Measurements from ENCODE around the gene TUBA3E. TPM values are rescaled to one million over a fixed set of nuclear protein-coding genes. Genes with fewer than 3 reads are reported as not detected.
A peak's percentile ranks its signal among the peaks of the same experiment; 100 is the strongest.
"Not testable (repeated sequence)": the region's sequence is repeated elsewhere in the genome, so short reads cannot be mapped to it uniquely, and the experiment has no call there.

Gene TUBA3E
- total RNA-seq, 1 donor from 2014 or later = not detected

DNA sequence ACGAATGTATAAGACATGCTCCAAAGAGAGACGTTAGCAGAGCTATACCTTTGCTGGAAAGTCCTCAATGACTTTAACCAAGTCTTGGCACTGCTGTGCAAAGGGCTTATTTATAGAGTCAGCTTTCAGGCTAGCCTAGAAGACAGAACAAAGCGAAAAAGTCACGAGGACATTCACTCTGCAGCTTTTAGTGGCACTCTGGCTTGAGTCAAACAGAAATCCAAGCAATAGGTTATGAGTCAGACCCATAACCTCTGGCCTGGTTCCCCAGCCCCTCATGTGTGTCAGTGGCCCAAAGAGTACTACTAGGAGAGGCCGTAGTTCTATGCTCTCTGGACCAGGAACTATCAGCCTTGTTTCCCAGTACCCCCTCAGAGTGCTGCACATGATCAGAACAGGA, 23.4 kb downstream of the TUBA3E start:
- intact Hi-C loops (cut with micrococcal nuclease); H3K4me3 Mint-ChIP-seq; H3K9me3 Mint-ChIP-seq; H3K27me3 Mint-ChIP-seq (ENCODE audit: insufficient read depth); H3K4me1 Mint-ChIP-seq (ENCODE audit: low read depth); H3K27ac Mint-ChIP-seq; DNase-seq (ENCODE audit: low spot score): not testable (repeated sequence)
- H3K36me3 Mint-ChIP-seq (ENCODE audit: low read depth) = peaks cover 17% of the 10 kb centered on the region

DNA sequence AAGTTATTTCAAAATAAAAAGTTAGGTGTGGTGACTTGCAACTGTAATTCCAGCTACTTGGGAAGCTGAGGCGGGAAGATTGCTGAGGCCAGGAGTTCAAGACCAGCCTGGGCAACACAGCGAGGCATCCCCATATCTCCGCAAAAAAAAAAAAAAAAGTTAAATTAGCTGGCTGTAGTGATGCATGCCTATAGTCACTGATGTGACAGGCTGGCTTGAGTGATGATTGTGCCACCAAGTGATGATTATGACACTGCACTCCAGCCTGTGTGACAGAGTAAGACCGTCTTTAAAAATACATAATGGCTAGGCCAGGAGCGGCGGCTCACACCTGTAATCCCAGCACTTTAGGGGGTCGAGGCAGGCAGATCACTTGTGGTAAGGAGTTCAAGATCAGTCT, 28.3 kb downstream of the TUBA3E start:
- no peaks in the 10 kb centered on the region for H3K27me3 Mint-ChIP-seq (ENCODE audit: insufficient read depth)
- H3K4me3 Mint-ChIP-seq = no peak overlapping the region
- peaks cover 30% of the 10 kb centered on the region for H3K36me3 Mint-ChIP-seq (ENCODE audit: low read depth)
- intact Hi-C loops (cut with micrococcal nuclease) = no loop called here
- DNase-seq (ENCODE audit: low spot score) = no peak
- H3K9me3 Mint-ChIP-seq = no peaks in the 10 kb centered on the region
- peaks cover 15% of the 10 kb centered on the region for H3K4me1 Mint-ChIP-seq (ENCODE audit: low read depth)
- H3K27ac Mint-ChIP-seq = no peak overlapping the region

DNA sequence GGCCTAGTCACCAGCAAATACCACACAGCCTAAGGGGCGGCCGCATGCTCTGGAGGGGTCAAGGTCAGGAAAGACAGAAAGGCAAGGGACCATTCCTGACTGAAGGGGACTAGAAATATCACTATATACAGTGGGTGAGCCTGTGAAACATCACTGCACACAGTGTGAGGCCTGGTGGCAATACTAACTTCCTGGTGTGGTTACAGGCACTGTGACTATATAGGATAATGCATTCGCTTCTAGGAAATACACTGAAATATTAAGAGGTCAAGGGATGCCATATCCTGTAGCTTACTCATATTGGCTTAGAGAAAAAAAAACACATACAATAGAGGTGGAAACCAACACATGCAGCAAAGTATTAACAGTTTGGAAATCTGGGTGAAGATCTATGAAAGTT, 29.1 kb downstream of the TUBA3E start:
- Mint-ChIP-seq H3K4me1 (ENCODE audit: low read depth) (peaks cover 15% of the 10 kb centered on the region), H3K27ac (peak overlapping the region; percentile 77), H3K36me3 (ENCODE audit: low read depth) (peaks cover 34% of the 10 kb centered on the region)
- H3K9me3 Mint-ChIP-seq; DNase-seq (ENCODE audit: low spot score); intact Hi-C loops (cut with micrococcal nuclease); H3K4me3 Mint-ChIP-seq; H3K27me3 Mint-ChIP-seq (ENCODE audit: insufficient read depth): not testable (repeated sequence)

DNA sequence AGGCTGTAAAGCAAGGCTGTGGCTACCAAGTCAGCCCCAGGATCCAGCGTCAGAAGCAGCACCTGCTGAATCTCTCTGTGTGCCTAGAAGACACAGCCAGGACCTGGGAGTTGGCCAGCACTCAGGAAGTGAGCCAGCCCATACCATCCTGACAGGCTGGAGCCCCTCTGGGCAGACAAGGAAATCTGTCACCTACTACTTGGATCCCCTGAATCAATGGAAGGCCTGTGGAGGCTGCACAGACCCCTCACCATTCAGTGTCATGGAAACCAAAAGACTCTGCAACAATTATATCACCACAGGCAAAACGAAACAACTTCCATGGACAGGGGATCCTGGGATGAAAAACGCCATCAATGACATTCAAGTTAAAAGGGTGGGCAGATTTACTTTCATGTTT, 31.6 kb downstream of the TUBA3E start:
- peaks cover 15% of the 10 kb centered on the region for H3K4me1 Mint-ChIP-seq (ENCODE audit: low read depth)
- H3K4me3 Mint-ChIP-seq; H3K27ac Mint-ChIP-seq; H3K27me3 Mint-ChIP-seq (ENCODE audit: insufficient read depth); intact Hi-C loops (cut with micrococcal nuclease); H3K9me3 Mint-ChIP-seq; DNase-seq (ENCODE audit: low spot score): not testable (repeated sequence)
- peaks cover 36% of the 10 kb centered on the region for H3K36me3 Mint-ChIP-seq (ENCODE audit: low read depth)

DNA sequence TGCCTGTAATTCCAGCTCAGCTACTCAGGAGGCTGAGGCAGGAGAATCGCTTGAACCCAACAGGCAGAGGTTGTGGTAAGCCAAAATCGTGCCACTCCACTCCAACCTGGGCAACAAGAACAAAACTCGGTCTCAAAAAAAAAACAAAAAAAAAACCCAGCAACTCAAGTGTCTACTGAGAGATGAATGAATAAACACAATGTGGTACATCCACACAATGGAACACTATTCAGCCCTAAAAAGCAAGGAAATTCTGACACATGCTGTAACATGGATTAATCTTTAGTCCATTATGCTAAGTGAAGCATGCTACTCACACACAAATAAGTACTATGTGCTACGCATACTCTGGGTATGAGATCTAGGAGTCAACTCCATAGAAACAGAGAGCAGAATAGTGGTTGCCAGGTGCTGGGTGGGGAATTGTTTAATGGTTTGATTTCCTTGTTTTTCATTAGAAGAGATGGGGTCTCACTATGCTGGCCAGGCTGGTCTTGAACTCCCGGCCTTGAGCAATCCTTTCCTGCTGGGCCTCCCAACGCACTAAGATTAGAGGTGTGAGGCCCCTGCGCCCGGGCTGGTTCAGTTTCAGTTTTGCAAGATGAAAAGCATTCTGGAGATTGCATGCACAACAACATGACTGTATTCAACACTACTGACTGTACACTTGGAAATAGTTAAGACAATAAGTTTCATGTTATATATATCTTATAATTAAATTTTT, 32.8 kb downstream of the TUBA3E start:
- DNase-seq (ENCODE audit: low spot score) = no peak
- Mint-ChIP-seq H3K4me1 (ENCODE audit: low read depth) (peaks cover 15% of the 10 kb centered on the region), H3K4me3 (no peak overlapping the region), H3K36me3 (ENCODE audit: low read depth) (peaks cover 35% of the 10 kb centered on the region), H3K9me3 (no peaks in the 10 kb centered on the region), H3K27ac (no peak overlapping the region), H3K27me3 (ENCODE audit: insufficient read depth) (no peaks in the 10 kb centered on the region)
- intact Hi-C loops (cut with micrococcal nuclease) = no loop called here

DNA sequence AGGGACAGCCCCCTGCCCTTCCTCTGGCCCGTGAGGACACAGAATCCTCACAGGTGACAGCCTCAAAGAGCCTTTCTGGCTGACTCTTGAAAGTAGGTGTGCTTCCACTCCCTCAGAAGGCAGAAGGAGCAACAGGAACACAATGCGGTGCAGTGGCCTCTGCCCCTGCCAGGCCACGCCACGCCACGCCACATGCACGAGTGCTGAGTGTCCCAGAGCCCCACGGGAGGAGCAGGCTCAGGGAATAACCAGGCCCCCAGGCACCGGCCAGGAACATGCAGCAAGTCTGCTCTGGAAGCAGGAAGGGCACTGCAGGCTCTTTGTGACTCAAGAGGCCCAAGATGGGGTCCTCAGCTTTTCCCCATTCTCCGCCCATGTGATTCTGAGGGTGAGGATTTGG, 35.3 kb downstream of the TUBA3E start:
- H3K27me3 Mint-ChIP-seq (ENCODE audit: insufficient read depth) = no peaks in the 10 kb centered on the region
- no peak overlapping the region for H3K27ac Mint-ChIP-seq
- intact Hi-C loops (cut with micrococcal nuclease) = no loop called here
- no peaks in the 10 kb centered on the region for H3K9me3 Mint-ChIP-seq
- H3K36me3 Mint-ChIP-seq (ENCODE audit: low read depth) = peaks cover 28% of the 10 kb centered on the region
- DNase-seq (ENCODE audit: low spot score) = no peak
- peaks cover 7% of the 10 kb centered on the region for H3K4me1 Mint-ChIP-seq (ENCODE audit: low read depth)
- no peak overlapping the region for H3K4me3 Mint-ChIP-seq

DNA sequence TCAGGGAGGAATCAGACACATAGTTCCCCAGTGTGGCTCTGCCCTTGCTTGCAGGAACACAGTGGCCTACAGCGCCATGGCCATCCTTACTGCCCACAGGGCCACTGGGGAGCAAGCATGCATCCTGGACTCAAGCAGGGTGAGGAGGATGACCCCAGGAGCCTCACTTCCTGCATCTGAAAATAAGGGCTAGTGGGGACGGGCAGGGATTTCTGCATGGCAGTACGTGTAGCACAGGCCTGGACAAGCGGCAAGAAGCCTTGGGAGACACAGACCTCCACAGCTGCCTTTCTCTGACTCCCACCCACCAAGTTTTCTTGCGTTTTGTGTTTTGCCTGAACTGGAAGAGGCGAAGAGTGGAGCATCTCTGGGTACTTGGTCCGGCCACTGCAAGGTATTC, 35.8 kb downstream of the TUBA3E start:
- peaks cover 25% of the 10 kb centered on the region for H3K36me3 Mint-ChIP-seq (ENCODE audit: low read depth)
- intact Hi-C loops (cut with micrococcal nuclease); H3K4me3 Mint-ChIP-seq: not testable (repeated sequence)

DNA sequence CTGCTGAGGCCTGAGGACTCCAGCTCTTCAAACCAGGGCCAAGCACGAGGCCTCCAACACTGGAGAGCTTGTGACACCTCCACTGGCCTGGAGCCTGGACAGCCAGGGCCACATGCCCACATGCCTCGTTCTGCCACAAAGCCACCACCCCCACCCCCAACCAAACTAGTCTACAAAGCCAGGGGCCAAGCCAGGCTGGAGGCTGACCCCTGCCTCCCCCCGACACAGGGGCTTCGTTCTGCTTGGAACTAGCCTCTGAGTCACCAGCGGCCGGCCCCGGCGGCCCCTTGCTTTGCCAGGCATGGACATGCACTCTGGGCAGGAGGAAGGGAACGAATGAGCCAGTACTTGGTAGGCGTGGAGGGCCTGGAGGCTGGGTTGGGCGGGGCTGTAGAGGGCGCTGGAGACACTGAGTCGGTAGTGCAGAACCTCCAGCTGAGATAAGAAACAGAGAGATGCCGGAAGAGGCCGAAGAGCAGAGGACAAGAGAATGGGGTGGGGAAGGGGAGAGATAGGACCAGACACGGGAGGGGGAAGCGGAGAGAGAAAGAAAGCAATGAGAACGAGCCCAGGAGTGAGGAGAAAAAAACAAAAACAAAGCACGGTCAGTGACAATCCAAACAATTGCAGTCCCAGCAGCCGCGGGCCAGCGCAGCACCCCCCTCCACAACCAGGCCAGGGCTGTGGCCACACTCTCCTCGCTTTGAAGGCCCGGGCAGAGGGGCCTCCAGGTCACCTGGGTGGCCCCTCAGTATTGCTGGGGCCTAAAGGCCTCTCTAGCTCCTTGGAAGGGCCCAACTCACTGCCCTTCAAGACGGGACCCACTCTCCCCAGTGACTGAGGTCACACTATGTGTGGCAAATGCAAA, 37.2 kb downstream of the TUBA3E start:
- peak overlapping the region; percentile 61 for H3K27ac Mint-ChIP-seq
- H3K36me3 Mint-ChIP-seq (ENCODE audit: low read depth) = peaks cover 15% of the 10 kb centered on the region
- DNase-seq (ENCODE audit: low spot score); H3K9me3 Mint-ChIP-seq; H3K4me3 Mint-ChIP-seq; H3K4me1 Mint-ChIP-seq (ENCODE audit: low read depth); H3K27me3 Mint-ChIP-seq (ENCODE audit: insufficient read depth); intact Hi-C loops (cut with micrococcal nuclease): not testable (repeated sequence)

More for the DNA sequence above, 35.8 kb downstream of the TUBA3E start:
- not testable (repeated sequence) for H3K4me1 Mint-ChIP-seq (ENCODE audit: low read depth); H3K27me3 Mint-ChIP-seq (ENCODE audit: insufficient read depth); DNase-seq (ENCODE audit: low spot score); H3K9me3 Mint-ChIP-seq; H3K27ac Mint-ChIP-seq

DNA sequence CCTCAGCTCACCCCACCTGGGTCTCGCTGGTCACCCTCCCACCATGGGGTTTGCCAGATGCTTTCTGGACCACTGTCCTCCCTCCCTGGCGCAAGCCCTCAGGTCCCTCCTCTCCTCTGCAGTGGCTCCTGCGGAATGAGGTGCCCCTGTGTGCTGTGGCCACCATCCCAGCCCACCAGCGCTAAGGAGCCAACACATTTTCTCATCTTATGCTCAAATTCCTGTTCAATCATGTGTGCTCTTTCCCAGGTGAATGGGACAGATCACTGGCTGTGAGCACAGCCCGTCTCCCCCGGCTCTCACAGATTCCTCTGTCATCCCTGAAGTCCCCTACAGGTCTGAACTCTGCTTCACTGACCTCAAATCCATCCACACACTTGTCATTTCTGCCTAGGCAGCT, 38.1 kb downstream of the TUBA3E start:
- H3K4me3 Mint-ChIP-seq = no peak overlapping the region
- H3K27ac Mint-ChIP-seq = no peak overlapping the region
- H3K36me3 Mint-ChIP-seq (ENCODE audit: low read depth) = peaks cover 10% of the 10 kb centered on the region

DNA sequence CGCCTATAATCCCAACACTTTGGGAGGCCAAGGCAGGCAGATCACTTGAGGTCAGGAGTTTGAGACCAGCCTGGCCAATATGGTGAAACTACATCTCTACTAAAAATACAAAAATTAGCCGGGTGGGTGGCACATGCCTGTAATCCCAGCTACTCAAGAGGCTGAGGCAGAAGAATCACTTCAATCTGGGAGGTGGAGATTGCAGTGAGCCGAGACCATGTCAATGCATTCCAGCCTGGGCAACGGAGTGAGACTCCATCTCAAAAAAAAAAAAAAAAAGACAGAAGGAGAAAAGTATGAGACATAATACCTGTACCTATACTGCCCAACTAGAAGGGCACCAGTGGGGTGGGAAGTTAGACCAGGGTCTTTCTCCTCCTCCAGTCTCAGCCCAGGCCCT, 38.9 kb downstream of the TUBA3E start:
- H3K4me3 Mint-ChIP-seq; H3K27me3 Mint-ChIP-seq (ENCODE audit: insufficient read depth); H3K4me1 Mint-ChIP-seq (ENCODE audit: low read depth); H3K27ac Mint-ChIP-seq; H3K9me3 Mint-ChIP-seq; H3K36me3 Mint-ChIP-seq (ENCODE audit: low read depth); DNase-seq (ENCODE audit: low spot score); intact Hi-C loops (cut with micrococcal nuclease): not testable (repeated sequence)

More for the DNA sequence above, 38.1 kb downstream of the TUBA3E start:
- DNase-seq (ENCODE audit: low spot score) = no peak
- H3K4me1 Mint-ChIP-seq (ENCODE audit: low read depth) = peaks cover 8% of the 10 kb centered on the region
- no peaks in the 10 kb centered on the region for H3K9me3 Mint-ChIP-seq
- no peaks in the 10 kb centered on the region for H3K27me3 Mint-ChIP-seq (ENCODE audit: insufficient read depth)
- intact Hi-C loops (cut with micrococcal nuclease) = no loop called here

DNA sequence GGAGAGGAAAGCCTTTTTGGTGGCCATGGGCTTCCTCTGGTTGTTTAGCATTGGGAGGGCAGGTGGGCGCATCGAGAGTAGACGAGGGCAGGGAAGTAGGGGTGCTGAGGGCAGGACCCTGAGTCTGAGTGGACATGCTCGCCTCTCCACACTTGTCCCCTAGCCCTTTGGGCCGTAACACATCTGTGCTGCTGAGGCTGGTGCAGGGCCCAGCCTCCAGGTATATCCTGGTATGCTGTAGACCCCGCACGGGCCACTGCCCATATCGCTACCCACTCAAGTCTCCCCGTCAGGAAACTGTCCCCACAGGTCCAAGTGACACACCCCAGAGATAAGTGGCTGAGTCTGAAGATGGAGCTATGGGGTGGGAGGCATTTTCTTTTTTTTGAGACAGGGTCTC, 39.6 kb downstream of the TUBA3E start:
- DNase-seq (ENCODE audit: low spot score) = no peak
- Mint-ChIP-seq H3K36me3 (ENCODE audit: low read depth) (peaks cover 5% of the 10 kb centered on the region), H3K27ac (peak overlapping the region; percentile 78), H3K27me3 (ENCODE audit: insufficient read depth) (no peaks in the 10 kb centered on the region), H3K4me3 (no peak overlapping the region), H3K9me3 (no peaks in the 10 kb centered on the region), H3K4me1 (ENCODE audit: low read depth) (peaks cover 8% of the 10 kb centered on the region)
- intact Hi-C loops (cut with micrococcal nuclease) = no loop called here

DNA sequence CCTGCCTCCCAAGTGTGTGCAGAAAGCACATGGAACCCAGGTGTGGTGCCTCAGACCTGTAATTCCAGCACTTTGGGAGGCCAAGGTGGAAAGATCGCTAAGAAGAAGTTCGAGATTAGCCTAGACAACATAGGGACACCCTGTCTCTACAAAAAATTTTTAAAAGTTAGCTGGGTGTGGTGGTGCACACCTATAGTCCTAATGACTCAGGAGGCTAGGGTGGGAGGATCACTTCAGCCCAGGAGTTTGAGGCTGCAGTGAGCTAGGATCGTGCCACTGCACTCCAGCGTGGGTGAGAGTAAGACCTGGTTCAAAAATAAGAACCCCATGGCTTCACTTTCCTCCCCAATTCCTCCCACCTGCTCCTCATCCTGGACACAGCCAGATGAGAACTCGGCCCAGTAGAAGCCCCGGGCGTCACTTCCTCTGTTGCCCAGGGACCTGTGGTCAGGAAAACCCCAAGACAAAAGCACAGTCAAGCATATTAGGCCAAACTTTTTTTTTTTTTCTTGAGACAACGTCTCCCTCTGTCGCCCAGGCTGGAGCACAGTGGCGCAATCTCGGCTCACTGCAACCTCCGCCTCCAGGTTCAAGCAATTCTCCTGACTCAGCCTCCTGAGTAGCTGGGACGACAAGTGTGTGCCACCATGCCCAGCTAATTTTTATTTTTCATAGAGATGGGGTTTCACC, 40.3 kb downstream of the TUBA3E start:
- H3K4me1 Mint-ChIP-seq (ENCODE audit: low read depth); intact Hi-C loops (cut with micrococcal nuclease); H3K27me3 Mint-ChIP-seq (ENCODE audit: insufficient read depth); H3K4me3 Mint-ChIP-seq; H3K9me3 Mint-ChIP-seq; DNase-seq (ENCODE audit: low spot score); H3K36me3 Mint-ChIP-seq (ENCODE audit: low read depth): not testable (repeated sequence)
- H3K27ac Mint-ChIP-seq = peak overlapping the region; percentile 78

DNA sequence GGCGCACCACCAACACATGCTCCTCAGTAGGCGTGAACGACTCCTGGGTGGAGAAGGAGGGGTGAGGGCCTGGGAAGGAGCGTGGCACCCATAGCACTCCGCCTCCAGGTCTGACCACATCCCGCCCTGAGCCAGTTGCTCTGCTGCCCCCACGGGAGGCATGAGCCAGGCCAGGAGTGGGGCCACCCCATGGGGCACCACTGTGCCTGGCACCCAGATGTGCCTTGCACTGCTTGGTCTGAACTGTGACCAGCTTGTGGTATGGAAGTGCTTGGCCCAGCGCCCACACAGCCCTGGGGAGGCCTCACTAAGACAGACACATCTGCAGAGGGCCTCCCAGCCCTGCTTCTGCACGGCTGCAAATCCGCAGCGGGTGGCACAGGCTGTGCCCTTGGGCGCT, 40.9 kb downstream of the TUBA3E start:
- H3K27me3 Mint-ChIP-seq (ENCODE audit: insufficient read depth); H3K36me3 Mint-ChIP-seq (ENCODE audit: low read depth); DNase-seq (ENCODE audit: low spot score); H3K4me3 Mint-ChIP-seq; intact Hi-C loops (cut with micrococcal nuclease); H3K4me1 Mint-ChIP-seq (ENCODE audit: low read depth); H3K27ac Mint-ChIP-seq; H3K9me3 Mint-ChIP-seq: not testable (repeated sequence)

Measured in activated T-helper 1 cell treated with anti-CD3 and anti-CD28 coated beads, Interleukin-12 subunit alpha, Interleukin-12 subunit beta, Interleukin-2, Interleukin-4 antibody, amounts not matched to agents 30 ng/mL and 10 ng/mL and 1 ng/mL, durations not matched to agents 14 hours and 24 hours and 36 hours (primary cell).